ENCODE results near the gene UBN1.

The UBN1 gene

DNA sequence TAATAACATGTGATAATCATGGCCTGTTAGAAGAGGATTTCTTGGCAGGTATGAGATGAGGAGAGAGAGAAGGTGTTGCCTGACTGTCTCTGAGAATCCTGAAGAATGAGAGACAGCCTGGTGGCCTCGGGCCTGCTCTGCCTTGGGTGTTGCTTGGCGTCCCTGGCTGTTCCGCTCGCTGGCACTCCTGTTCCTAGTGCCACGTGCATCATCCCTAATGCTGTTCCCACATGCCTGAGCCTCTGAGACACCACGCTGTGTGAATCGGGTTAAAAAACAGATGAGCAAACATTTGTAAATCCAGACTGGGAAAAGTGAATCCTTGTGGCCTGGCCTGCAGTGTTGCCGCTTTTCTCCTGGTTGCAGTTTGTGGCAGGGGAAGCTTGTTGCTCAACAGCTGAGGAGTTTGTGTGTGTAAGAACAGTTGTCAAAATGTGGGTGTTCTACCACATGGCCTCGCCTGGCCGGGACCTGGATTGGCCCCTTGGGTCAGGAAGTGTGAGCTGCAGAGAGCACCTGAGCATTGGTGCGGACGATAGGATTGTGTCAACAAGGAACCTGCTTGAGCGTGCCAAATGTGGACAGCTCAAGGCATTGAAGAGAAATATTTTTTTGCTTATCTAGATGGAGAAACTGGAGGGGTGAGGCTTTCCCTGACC lies 22.0 kb downstream of the UBN1 start:
- POLR2A ChIA-PET = no interaction called here
- CTCF ChIA-PET = no interaction called here

More for the DNA sequence above, 22.0 kb downstream of the UBN1 start:
- H3K4me3 ChIP-seq (ENCODE audit: low read depth, low read length) = no peak overlapping the region
- H3K27ac ChIP-seq (ENCODE audit: extremely low read depth, low read depth, low read length) = no peak overlapping the region
- TF ChIP-seq, protein P1, sequence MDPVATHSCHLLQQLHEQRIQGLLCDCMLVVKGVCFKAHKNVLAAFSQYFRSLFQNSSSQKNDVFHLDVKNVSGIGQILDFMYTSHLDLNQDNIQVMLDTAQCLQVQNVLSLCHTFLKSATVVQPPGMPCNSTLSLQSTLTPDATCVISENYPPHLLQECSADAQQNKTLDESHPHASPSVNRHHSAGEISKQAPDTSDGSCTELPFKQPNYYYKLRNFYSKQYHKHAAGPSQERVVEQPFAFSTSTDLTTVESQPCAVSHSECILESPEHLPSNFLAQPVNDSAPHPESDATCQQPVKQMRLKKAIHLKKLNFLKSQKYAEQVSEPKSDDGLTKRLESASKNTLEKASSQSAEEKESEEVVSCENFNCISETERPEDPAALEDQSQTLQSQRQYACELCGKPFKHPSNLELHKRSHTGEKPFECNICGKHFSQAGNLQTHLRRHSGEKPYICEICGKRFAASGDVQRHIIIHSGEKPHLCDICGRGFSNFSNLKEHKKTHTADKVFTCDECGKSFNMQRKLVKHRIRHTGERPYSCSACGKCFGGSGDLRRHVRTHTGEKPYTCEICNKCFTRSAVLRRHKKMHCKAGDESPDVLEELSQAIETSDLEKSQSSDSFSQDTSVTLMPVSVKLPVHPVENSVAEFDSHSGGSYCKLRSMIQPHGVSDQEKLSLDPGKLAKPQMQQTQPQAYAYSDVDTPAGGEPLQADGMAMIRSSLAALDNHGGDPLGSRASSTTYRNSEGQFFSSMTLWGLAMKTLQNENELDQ (tag by site-specific recombination; IDR thresholded peaks at IDR 0.05; ENCODE audit: low read depth) = no peak
- TF ChIP-seq, protein P2, sequence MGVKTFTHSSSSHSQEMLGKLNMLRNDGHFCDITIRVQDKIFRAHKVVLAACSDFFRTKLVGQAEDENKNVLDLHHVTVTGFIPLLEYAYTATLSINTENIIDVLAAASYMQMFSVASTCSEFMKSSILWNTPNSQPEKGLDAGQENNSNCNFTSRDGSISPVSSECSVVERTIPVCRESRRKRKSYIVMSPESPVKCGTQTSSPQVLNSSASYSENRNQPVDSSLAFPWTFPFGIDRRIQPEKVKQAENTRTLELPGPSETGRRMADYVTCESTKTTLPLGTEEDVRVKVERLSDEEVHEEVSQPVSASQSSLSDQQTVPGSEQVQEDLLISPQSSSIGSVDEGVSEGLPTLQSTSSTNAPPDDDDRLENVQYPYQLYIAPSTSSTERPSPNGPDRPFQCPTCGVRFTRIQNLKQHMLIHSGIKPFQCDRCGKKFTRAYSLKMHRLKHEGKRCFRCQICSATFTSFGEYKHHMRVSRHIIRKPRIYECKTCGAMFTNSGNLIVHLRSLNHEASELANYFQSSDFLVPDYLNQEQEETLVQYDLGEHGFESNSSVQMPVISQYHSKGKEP (tag by site-specific recombination; IDR thresholded peaks at IDR 0.05) = no peak
- TF ChIP-seq ZNF707 (tag by site-specific recombination; IDR thresholded peaks at IDR 0.05) (no peak), ZNF175 (tag by site-specific recombination; IDR thresholded peaks at IDR 0.05) (no peak), ZSCAN30 (tag by site-specific recombination; IDR thresholded peaks at IDR 0.05) (no peak), KLF8 (tag by site-specific recombination; IDR thresholded peaks at IDR 0.05) (no peak), ZFP37 (tag by site-specific recombination; IDR thresholded peaks at IDR 0.05) (no peak), ZNF514 (tag by site-specific recombination; IDR thresholded peaks at IDR 0.05) (no peak), ZNF394 (tag by site-specific recombination; IDR thresholded peaks at IDR 0.05; ENCODE audit: borderline replicate concordance) (no peak), ZNF626 (tag by site-specific recombination; IDR thresholded peaks at IDR 0.05) (no peak), EGR2 (tag by site-specific recombination; IDR thresholded peaks at IDR 0.05; ENCODE audit: low read depth) (no peak), ZBTB1 (tag by site-specific recombination; IDR thresholded peaks at IDR 0.05) (no peak), ZNF214 (tag by site-specific recombination; IDR thresholded peaks at IDR 0.05; ENCODE audit: borderline replicate concordance) (no peak), ZNF473 (tag by site-specific recombination; IDR thresholded peaks at IDR 0.05) (no peak), ZNF302 (tag by site-specific recombination; IDR thresholded peaks at IDR 0.05; ENCODE audit: low read depth) (no peak), GLI2 (tag by site-specific recombination; IDR thresholded peaks at IDR 0.05; ENCODE audit: borderline replicate concordance, low read depth) (no peak), KLF10 (tag by site-specific recombination; IDR thresholded peaks at IDR 0.05) (no peak)
- TF ChIP-seq, protein P3, sequence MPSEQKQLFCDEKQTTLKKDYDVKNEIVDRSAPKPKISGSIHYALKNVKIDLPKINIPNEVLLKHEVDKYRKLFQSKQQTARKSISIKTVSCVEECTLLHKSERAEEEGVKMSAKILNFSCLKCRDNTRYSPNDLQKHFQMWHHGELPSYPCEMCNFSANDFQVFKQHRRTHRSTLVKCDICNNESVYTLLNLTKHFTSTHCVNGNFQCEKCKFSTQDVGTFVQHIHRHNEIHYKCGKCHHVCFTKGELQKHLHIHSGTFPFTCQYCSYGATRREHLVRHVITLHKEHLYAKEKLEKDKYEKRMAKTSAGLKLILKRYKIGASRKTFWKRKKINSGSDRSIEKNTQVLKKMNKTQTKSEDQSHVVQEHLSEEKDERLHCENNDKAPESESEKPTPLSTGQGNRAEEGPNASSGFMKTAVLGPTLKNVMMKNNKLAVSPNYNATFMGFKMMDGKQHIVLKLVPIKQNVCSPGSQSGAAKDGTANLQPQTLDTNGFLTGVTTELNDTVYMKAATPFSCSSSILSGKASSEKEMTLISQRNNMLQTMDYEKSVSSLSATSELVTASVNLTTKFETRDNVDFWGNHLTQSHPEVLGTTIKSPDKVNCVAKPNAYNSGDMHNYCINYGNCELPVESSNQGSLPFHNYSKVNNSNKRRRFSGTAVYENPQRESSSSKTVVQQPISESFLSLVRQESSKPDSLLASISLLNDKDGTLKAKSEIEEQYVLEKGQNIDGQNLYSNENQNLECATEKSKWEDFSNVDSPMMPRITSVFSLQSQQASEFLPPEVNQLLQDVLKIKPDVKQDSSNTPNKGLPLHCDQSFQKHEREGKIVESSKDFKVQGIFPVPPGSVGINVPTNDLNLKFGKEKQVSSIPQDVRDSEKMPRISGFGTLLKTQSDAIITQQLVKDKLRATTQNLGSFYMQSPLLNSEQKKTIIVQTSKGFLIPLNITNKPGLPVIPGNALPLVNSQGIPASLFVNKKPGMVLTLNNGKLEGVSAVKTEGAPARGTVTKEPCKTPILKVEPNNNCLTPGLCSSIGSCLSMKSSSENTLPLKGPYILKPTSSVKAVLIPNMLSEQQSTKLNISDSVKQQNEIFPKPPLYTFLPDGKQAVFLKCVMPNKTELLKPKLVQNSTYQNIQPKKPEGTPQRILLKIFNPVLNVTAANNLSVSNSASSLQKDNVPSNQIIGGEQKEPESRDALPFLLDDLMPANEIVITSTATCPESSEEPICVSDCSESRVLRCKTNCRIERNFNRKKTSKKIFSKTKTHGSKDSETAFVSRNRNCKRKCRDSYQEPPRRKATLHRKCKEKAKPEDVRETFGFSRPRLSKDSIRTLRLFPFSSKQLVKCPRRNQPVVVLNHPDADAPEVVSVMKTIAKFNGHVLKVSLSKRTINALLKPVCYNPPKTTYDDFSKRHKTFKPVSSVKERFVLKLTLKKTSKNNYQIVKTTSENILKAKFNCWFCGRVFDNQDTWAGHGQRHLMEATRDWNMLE (tag by site-specific recombination; conservative IDR thresholded peaks at IDR 0.05; ENCODE audit: low read depth) = no peak
- TF ChIP-seq, protein P4, sequence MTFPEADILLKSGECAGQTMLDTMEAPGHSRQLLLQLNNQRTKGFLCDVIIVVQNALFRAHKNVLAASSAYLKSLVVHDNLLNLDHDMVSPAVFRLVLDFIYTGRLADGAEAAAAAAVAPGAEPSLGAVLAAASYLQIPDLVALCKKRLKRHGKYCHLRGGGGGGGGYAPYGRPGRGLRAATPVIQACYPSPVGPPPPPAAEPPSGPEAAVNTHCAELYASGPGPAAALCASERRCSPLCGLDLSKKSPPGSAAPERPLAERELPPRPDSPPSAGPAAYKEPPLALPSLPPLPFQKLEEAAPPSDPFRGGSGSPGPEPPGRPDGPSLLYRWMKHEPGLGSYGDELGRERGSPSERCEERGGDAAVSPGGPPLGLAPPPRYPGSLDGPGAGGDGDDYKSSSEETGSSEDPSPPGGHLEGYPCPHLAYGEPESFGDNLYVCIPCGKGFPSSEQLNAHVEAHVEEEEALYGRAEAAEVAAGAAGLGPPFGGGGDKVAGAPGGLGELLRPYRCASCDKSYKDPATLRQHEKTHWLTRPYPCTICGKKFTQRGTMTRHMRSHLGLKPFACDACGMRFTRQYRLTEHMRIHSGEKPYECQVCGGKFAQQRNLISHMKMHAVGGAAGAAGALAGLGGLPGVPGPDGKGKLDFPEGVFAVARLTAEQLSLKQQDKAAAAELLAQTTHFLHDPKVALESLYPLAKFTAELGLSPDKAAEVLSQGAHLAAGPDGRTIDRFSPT (tag by site-specific recombination; IDR thresholded peaks at IDR 0.05) = no peak
- TF ChIP-seq, protein P5, sequence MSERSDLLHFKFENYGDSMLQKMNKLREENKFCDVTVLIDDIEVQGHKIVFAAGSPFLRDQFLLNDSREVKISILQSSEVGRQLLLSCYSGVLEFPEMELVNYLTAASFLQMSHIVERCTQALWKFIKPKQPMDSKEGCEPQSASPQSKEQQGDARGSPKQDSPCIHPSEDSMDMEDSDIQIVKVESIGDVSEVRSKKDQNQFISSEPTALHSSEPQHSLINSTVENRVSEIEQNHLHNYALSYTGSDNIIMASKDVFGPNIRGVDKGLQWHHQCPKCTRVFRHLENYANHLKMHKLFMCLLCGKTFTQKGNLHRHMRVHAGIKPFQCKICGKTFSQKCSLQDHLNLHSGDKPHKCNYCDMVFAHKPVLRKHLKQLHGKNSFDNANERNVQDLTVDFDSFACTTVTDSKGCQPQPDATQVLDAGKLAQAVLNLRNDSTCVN (tag by site-specific recombination; optimal IDR thresholded peaks at IDR 0.05) = no peak
- H3K36me3 ChIP-seq (ENCODE audit: control insufficient read depth in 2 of 2, insufficient read depth in 1 of 2, low read length in 2 of 2) = peaks cover 0 to 75% of the 10 kb centered on the region in 2 experiments; a peak in 2 of 3 replicates
- H3K9me3 ChIP-seq (ENCODE audit: control insufficient read depth, insufficient read depth, low read depth, low read length) = no peaks in the 10 kb centered on the region
- no peaks in the 10 kb centered on the region for H3K4me1 ChIP-seq (ENCODE audit: control insufficient read depth, insufficient read depth, low read length)

All from HEK293 (cell line).